ENCODE measurements around the gene ATG13. TPM values are rescaled to one million over a fixed set of nuclear protein-coding genes. Genes with fewer than 3 reads are reported as not detected.

Gene ATG13
- total RNA-seq, 4 donors from 2014 or later, result 33.4 to 76.0 (median 67.0) TPM

DNA sequence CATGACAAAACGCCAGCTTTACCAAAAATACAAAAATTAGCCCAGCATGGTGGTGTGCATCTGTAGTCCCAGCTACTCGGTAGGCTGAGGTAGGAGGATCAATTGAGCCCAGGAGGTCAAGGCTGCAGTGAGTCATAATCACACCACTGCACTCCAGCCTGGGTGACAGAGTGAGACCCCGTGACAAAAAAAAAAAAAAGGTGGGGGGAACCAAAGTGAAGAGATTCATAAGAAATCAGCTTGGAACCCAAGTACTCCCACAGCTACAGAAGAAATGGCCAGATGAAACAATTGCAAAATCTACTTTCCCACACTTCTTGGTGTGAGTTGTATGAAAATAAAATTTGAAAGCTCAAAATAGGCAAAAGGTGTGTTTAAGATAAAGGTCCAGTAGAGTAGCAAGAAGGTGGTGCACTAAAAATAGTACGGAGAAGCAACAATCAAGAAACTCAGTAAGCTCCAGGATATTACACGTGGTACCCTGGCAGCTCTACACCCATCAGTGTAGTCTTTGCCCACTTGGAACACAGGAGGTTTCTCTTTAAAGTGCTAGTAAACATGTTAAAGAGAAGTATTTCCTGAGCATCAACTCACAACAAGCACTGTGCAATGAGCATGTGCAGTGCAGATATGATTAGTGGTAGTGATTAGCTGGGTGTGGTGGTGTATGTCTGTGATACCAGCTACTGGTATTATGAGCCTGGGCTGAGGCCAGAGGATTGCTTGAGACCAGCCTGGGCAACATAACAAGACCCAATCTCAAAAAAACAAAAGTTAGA is 5.6 kb upstream of the ATG13 start:
- H3K27me3 ChIP-seq, result no peaks in the 10 kb centered on the region
- H3K9me3 ChIP-seq, result no peaks in the 10 kb centered on the region
- intact Hi-C loops (cut with DNase I; ENCODE audit: low total_unique reads), result no loop called here
- no peaks in the 10 kb centered on the region for H3K36me3 ChIP-seq
- no peak overlapping the region for H3K27ac ChIP-seq
- in situ Hi-C loops (cut with MboI; ENCODE audit: low sequenced_read_pairs in 4 of 4), result no loop called here
- no peak overlapping the region for H3K4me3 ChIP-seq
- DNase-seq, result no peak
- TF ChIP-seq, protein P1, sequence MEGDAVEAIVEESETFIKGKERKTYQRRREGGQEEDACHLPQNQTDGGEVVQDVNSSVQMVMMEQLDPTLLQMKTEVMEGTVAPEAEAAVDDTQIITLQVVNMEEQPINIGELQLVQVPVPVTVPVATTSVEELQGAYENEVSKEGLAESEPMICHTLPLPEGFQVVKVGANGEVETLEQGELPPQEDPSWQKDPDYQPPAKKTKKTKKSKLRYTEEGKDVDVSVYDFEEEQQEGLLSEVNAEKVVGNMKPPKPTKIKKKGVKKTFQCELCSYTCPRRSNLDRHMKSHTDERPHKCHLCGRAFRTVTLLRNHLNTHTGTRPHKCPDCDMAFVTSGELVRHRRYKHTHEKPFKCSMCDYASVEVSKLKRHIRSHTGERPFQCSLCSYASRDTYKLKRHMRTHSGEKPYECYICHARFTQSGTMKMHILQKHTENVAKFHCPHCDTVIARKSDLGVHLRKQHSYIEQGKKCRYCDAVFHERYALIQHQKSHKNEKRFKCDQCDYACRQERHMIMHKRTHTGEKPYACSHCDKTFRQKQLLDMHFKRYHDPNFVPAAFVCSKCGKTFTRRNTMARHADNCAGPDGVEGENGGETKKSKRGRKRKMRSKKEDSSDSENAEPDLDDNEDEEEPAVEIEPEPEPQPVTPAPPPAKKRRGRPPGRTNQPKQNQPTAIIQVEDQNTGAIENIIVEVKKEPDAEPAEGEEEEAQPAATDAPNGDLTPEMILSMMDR (IDR thresholded peaks at IDR 0.05 in 4 of 5, conservative IDR thresholded peaks at IDR 0.05 in 1 of 5), result no peak
- TF ChIP-seq POLR2A (IDR thresholded peaks at IDR 0.05), result no peak
- no peak for ATAC-seq
- H3K4me1 ChIP-seq, result peaks cover 18 to 21% of the 10 kb centered on the region in 2 donors

DNA sequence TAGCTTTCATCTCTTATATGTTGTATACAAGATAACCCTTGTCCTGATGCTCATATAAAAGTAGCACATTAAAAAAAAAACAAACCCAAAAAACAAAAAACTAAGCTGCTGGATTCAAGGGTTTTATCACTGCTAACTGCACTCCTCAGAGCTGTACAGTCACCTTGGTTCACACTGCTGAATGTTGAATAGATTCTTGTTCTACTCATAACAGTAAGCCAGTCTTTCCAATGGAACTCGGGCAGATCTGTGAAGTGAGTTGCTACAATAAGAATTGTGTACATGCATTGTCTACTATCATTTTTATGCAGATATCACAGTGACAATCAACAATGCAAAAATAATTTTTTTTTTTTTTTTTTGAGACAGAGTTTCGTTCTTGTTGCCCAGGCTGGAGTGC is 5.0 kb upstream of the ATG13 start:
- intact Hi-C loops (cut with DNase I; ENCODE audit: low total_unique reads) (no loop called here), in situ Hi-C loops (cut with MboI; ENCODE audit: low sequenced_read_pairs in 4 of 4) (no loop called here)
- DNase-seq (no peak), ATAC-seq (no peak)
- TF ChIP-seq, protein P1 (IDR thresholded peaks at IDR 0.05 in 4 of 5, conservative IDR thresholded peaks at IDR 0.05 in 1 of 5), result no peak
- no peak for TF ChIP-seq POLR2A (IDR thresholded peaks at IDR 0.05)
- H3K27me3 ChIP-seq, result no peaks in the 10 kb centered on the region
- no peak overlapping the region for H3K27ac ChIP-seq
- H3K36me3 ChIP-seq, result no peaks in the 10 kb centered on the region
- peaks cover 18 to 21% of the 10 kb centered on the region in 2 donors for H3K4me1 ChIP-seq
- no peak overlapping the region for H3K4me3 ChIP-seq
- H3K9me3 ChIP-seq, result no peaks in the 10 kb centered on the region

DNA sequence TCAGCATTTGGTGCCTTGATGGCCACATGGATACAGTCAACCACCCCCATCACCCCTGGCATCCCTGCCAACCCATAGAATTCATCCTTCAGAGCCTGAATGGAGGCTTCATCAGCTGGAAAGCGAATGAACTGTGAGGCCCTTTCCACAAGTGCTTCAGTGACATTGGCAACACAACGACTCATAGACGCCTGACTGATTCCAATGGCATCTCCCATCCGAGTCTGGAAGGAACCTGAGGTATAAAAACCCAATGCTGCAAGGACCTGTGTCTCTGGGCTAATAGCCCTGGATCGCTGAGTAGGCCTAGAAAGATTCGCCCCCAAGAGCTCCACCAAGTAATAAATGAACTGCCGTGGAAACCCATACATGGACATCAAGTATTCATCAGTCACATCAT is 1.6 kb upstream of the ATG13 start:
- no peak for ATAC-seq
- H3K27me3 ChIP-seq, result no peaks in the 10 kb centered on the region
- H3K27ac ChIP-seq, result peak overlapping the region in 1 of 4 donors; percentile 92
- no peaks in the 10 kb centered on the region for H3K9me3 ChIP-seq
- no peaks in the 10 kb centered on the region for H3K36me3 ChIP-seq
- in situ Hi-C loops (cut with MboI; ENCODE audit: low sequenced_read_pairs in 4 of 4) (no loop called here), intact Hi-C loops (cut with DNase I; ENCODE audit: low total_unique reads) (loop anchor here (2.0 kb wide), 2 partner anchors 61 to 223 kb away; no protein-coding TSS in a partner anchor)
- H3K4me3 ChIP-seq, result no peak overlapping the region
- H3K4me1 ChIP-seq, result peaks cover 32 to 34% of the 10 kb centered on the region in 2 donors
- no peak for DNase-seq
- no peak for TF ChIP-seq POLR2A (IDR thresholded peaks at IDR 0.05)
- TF ChIP-seq, protein P1 (IDR thresholded peaks at IDR 0.05 in 4 of 5, conservative IDR thresholded peaks at IDR 0.05 in 1 of 5), result no peak

DNA sequence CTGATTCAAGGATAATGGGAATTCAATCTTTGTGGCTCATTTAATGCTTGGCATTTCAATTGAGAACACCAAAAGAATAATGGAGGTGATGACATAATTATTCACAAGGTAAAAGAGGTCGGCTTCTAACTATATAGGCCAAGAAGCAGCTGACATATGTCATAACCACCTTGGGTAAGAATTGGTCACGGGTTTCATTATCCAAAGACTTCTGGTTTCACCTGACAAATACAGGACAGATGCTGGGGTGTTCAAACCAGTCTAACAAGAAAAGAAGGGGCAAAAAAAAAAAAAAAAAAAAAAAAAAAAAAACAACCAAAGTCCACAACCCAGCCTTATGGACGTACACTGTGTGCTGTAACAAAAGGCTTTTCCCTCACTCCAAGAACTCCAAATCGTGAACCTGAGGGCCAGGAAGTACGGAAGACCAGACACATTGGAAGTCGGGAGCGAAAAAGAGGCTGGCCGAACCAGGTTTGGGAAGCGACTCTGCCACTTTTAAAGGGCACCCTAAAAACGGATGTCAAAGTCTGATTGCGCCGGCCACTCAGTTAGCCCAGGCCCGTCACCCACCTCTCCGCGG is 711 bp upstream of the ATG13 start:
- Histone ChIP-seq H3K36me3 (no peaks in the 10 kb centered on the region), H3K27ac (peak overlapping the region; percentile 92 to 99 (median 96)), H3K9me3 (no peaks in the 10 kb centered on the region), H3K4me3 (peak overlapping the region; percentile 81 to 100 (median 93)), H3K4me1 (peaks cover 27 to 30% of the 10 kb centered on the region in 2 donors), H3K27me3 (no peaks in the 10 kb centered on the region)
- TF ChIP-seq, protein P1 (IDR thresholded peaks at IDR 0.05 in 4 of 5, conservative IDR thresholded peaks at IDR 0.05 in 1 of 5), result no peak
- TF ChIP-seq POLR2A (IDR thresholded peaks at IDR 0.05), result peak in 1 of 2 donors; percentile 85
- ATAC-seq (peak; percentile 50 to 62), DNase-seq (no peak)
- in situ Hi-C loops (cut with MboI; ENCODE audit: low sequenced_read_pairs in 4 of 4), result no loop called here
- intact Hi-C loops (cut with DNase I; ENCODE audit: low total_unique reads), result loop anchor here (1.0 to 2.0 kb wide), 3 partner anchors 22 to 224 kb away; partner anchors contain the start of gene AMBRA1

Data from gastrocnemius medialis (tissue), 4 donors.